Measurements from ENCODE around the gene DRD3. TPM values are rescaled to one million over a fixed set of nuclear protein-coding genes. Genes with fewer than 3 reads are reported as not detected.

DRD3 gene
- total and polyA plus RNA-seq, 2 donors (not counting 3 experiments of a cell fraction or from before 2014, with no cell fraction given), result not detected

DNA sequence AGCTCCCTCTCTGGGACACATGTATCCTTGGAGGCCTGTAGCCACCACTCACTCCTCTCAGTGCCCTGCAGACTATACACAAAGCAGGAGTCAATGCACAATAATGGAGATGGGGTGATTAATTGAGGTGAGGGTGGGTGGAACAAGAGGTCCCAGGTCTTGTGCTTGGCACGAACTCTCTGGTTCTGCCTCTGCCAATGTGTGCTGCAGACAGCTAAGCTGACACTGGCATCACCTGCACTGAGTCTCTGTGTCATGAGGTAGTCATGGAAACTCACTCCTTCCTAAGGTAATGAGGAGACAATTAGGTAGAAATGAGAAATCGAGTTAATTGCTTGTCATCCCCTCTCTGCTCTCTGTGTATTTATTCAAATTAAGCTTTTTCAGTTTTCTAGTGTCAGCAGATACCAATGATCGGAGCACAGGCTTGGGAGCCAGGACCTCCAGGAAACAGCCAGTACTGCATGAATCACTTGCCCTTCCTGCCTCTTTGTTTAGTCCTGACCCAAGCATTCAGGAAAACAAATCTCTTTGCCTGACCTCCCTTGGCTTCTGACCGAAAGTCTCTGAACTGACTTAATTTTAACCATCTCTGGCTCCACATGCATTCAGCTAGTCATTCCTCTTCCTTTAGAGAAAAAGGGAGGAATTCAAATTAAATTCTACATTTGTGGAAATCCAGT is 56.7 kb downstream of the DRD3 start:
- intact Hi-C loops (cut with micrococcal nuclease) (loop anchor here (1.0 to 5.0 kb wide), 6 partner anchors 11 to 291 kb away; partner anchors contain the start of genes CCDC191 and QTRT2), dilution Hi-C loops (cut with MboI; ENCODE audit: extremely low pct_ligation_motif_present, low sequenced_read_pairs) (no loop called here)
- Histone ChIP-seq H3K36me3 (ENCODE audit: control insufficient read depth in 2 of 2, extremely low read depth in 1 of 2, insufficient read depth in 2 of 2, low read length in 2 of 2) (no peaks in the 10 kb centered on the region), H3K4me1 (ENCODE audit: control insufficient read depth, extremely low read depth, insufficient read depth, low read length) (peaks cover 20% of the 10 kb centered on the region), H3K4me3 (replicated peaks in 1 of 3; ENCODE audit: insufficient read depth in 1 of 3, low read depth in 1 of 3, low read length in 3 of 3) (peak overlapping the region in 1 of 3 experiments; percentile 3), H3K9ac (replicated peaks; ENCODE audit: extremely low read depth, insufficient read depth, low read length) (peak overlapping the region; percentile 48), H3K27ac (ENCODE audit: insufficient read depth, low read depth, low read length) (peak overlapping the region; percentile 66), H3K27me3 (ENCODE audit: control insufficient read depth in 2 of 2, insufficient read depth in 2 of 2, low read length in 2 of 2) (no peaks in the 10 kb centered on the region), H3K79me2 (ENCODE audit: control insufficient read depth, insufficient read depth, low read length) (no peaks in the 10 kb centered on the region), H3K9me1 (replicated peaks; ENCODE audit: control insufficient read depth, extremely low read depth, insufficient read depth, low read length) (no peaks in the 10 kb centered on the region), H3K4me2 (ENCODE audit: insufficient read depth, low read length) (peak overlapping the region; percentile 82), H4K20me1 (replicated peaks; ENCODE audit: control insufficient read depth, extremely low read depth, insufficient read depth, low read length) (no peaks in the 10 kb centered on the region), H2AFZ (ENCODE audit: low read depth, low read length) (peak overlapping the region; percentile 69), H3K9me3 (replicated peaks; ENCODE audit: control insufficient read depth, insufficient read depth, low read length) (no peaks in the 10 kb centered on the region)
- BruUV-seq (replicated peaks), result no TSS peak
- peak; percentile 92 for DNase-seq (ENCODE audit: low read depth, low spot score)
- peak; percentile 95 for FAIRE-seq
- CTCF ChIA-PET, result interaction anchor here (0.6 to 2.0 kb wide), 13 partner anchors 11 to 386 kb away, joined by 3 to 13 read pairs (median 4); partner anchors contain the start of gene GRAMD1C
- POLR2A ChIA-PET, result interaction anchor here (0.6 to 0.9 kb wide), 3 partner anchors 13 to 41 kb away, joined by 3 read pairs; no protein-coding TSS in a partner anchor
- TF ChIP-seq POLR2AphosphoS5 (IDR thresholded peaks at IDR 0.05; ENCODE audit: insufficient read depth, low read depth, low read length) (peak; percentile 86), MYC (IDR thresholded peaks at IDR 0.05; ENCODE audit: low read depth, low read length) (no peak), EZH2 (IDR thresholded peaks at IDR 0.05; ENCODE audit: borderline replicate concordance, low read depth, low read length, severe bottlenecking) (no peak), POLR2A (IDR thresholded peaks at IDR 0.05; ENCODE audit: low read depth, low read length) (no peak), FOS (IDR thresholded peaks at IDR 0.05; ENCODE audit: borderline replicate concordance, insufficient read depth, low read length) (peak; percentile 93), JUN (IDR thresholded peaks at IDR 0.05; ENCODE audit: borderline replicate concordance, insufficient read depth, insufficient read length, low read depth) (peak; percentile 91), GATA2 (IDR thresholded peaks at IDR 0.05; ENCODE audit: insufficient read depth, insufficient read length, low read depth, low read length) (peak; percentile 51)
- TF ChIP-seq, protein P1, sequence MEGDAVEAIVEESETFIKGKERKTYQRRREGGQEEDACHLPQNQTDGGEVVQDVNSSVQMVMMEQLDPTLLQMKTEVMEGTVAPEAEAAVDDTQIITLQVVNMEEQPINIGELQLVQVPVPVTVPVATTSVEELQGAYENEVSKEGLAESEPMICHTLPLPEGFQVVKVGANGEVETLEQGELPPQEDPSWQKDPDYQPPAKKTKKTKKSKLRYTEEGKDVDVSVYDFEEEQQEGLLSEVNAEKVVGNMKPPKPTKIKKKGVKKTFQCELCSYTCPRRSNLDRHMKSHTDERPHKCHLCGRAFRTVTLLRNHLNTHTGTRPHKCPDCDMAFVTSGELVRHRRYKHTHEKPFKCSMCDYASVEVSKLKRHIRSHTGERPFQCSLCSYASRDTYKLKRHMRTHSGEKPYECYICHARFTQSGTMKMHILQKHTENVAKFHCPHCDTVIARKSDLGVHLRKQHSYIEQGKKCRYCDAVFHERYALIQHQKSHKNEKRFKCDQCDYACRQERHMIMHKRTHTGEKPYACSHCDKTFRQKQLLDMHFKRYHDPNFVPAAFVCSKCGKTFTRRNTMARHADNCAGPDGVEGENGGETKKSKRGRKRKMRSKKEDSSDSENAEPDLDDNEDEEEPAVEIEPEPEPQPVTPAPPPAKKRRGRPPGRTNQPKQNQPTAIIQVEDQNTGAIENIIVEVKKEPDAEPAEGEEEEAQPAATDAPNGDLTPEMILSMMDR (IDR thresholded peaks at IDR 0.05; ENCODE audit: extremely low read depth in 1 of 2, insufficient read depth in 1 of 2, low read depth in 1 of 2, low read length in 2 of 2), result no peak
- TF ChIP-seq, protein P2, sequence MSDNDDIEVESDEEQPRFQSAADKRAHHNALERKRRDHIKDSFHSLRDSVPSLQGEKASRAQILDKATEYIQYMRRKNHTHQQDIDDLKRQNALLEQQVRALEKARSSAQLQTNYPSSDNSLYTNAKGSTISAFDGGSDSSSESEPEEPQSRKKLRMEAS (IDR thresholded peaks at IDR 0.05; ENCODE audit: insufficient read depth, insufficient read length), result no peak
